OCI-LY7 (cell line): ENCODE measurements around the gene TMEM63A. TPM values are rescaled to one million over a fixed set of nuclear protein-coding genes. Genes with fewer than 3 reads are reported as not detected.

ENCODE experiments used
- BruUV-seq: library from RNA; stranded (reverse); fragments of 400-500 nt; replicated peaks from 2 replicates; lab custom pipeline; 2021; lab: Mats Ljungman, UMichigan
- CTCF ChIA-PET: fragments of 300-600 bp; sonication (Branson Sonifier 250); formaldehyde crosslinking; loops from one replicate; lab custom pipeline; 2022; ENCODE audit warnings: antibody characterized with exemption; ENCODE audit not compliant: unreplicated experiment; lab: Charles Lee
- POLR2A ChIA-PET: fragments of 300-600 bp; sonication (Branson Sonifier 250); formaldehyde crosslinking; loops from one replicate; lab custom pipeline; 2022; ENCODE audit warnings: antibody characterized with exemption; lab: Charles Lee
- DNase-seq: peaks from one replicate; pipeline ENCODE4 v3.0.0-alpha.2; 2015; ENCODE audit warnings: low spot score
- H2AFZ ChIP-seq: fragments of 200-600 bp; sonication (generic), shearing (Covaris generic); 2 replicates; pipeline ENCODE4 v1.6.1; 2014; ENCODE audit warnings: mild to moderate bottlenecking, antibody characterized with exemption, low read length, moderate library complexity
- H3K27ac ChIP-seq: fragments of 200-600 bp; sonication (generic); 2 replicates; pipeline ENCODE4 v1.5.1; 2014; ENCODE audit warnings: mixed run types, low read depth, mild to moderate bottlenecking, moderate library complexity, low read length, inconsistent platforms; ENCODE audit not compliant: poor library complexity, severe bottlenecking
- H3K36me3 ChIP-seq: fragments of 200-600 bp; sonication (generic); 2 replicates; pipeline ENCODE4 v1.6.1; 2014; ENCODE audit warnings: mild to moderate bottlenecking, antibody characterized with exemption, low read length, moderate library complexity, mixed read lengths; ENCODE audit not compliant: insufficient read depth
- H3K4me1 ChIP-seq: fragments of 200-600 bp; sonication (generic); 2 replicates; pipeline ENCODE4 v1.5.1; 2014; ENCODE audit warnings: mild to moderate bottlenecking, low read length; ENCODE audit not compliant: insufficient read depth, poor library complexity, severe bottlenecking
- H3K4me2 ChIP-seq: fragments of 200-600 bp; sonication (generic); 2 replicates; pipeline ENCODE4 v1.6.1; 2014; ENCODE audit warnings: mild to moderate bottlenecking, low read length
- H3K4me3 ChIP-seq: fragments of 200-600 bp; sonication (generic); 2 replicates; pipeline ENCODE4 v1.5.1; 2014; ENCODE audit warnings: mild to moderate bottlenecking, low read depth, low read length; ENCODE audit not compliant: poor library complexity, severe bottlenecking
- H3K79me2 ChIP-seq: fragments of 200-600 bp; sonication (generic); 2 replicates; pipeline ENCODE4 v1.6.1; 2016; ENCODE audit warnings: low read depth, mild to moderate bottlenecking, low read length, moderate library complexity, mixed read lengths; ENCODE audit not compliant: insufficient read depth
- H3K9me2 ChIP-seq: fragments of 200-600 bp; sonication (generic); 2 replicates; pipeline ENCODE4 v1.6.1; 2016; ENCODE audit warnings: mild to moderate bottlenecking, low read length, mixed read lengths; ENCODE audit not compliant: insufficient read depth
- H3K9me3 ChIP-seq: fragments of 200-600 bp; sonication (generic); 2 replicates; pipeline ENCODE4 v1.6.1; 2014; ENCODE audit warnings: mild to moderate bottlenecking, mixed run types, low read length, mixed read lengths
- H4K20me1 ChIP-seq: fragments of 200-600 bp; sonication (generic); 2 replicates; pipeline ENCODE4 v1.6.1; 2014; ENCODE audit warnings: mild to moderate bottlenecking, antibody characterized with exemption, low read length, moderate library complexity, mixed read lengths; ENCODE audit not compliant: insufficient read depth
- CTCF ChIP-seq: fragments of 200-600 bp; sonication (generic); conservative IDR thresholded peaks from 2 replicates; pipeline ENCODE4 v1.5.1; 2014; ENCODE audit warnings: mild to moderate bottlenecking, antibody characterized with exemption, low read length, moderate library complexity, mixed read lengths
- EZH2phosphoT487 ChIP-seq: fragments of 200-600 bp; sonication (generic); IDR thresholded peaks from 2 replicates; pipeline ENCODE4 v1.6.1; 2018; ENCODE audit warnings: low read depth, borderline replicate concordance, mild to moderate bottlenecking, mixed run types, antibody characterized with exemption, low read length, moderate library complexity, mixed read lengths
- intact Hi-C: fragments of 100-400 bp; cut with micrococcal nuclease; formaldehyde crosslinking; loops from one replicate; pipeline ENCODE4 v1.10.0; 2022; ENCODE audit not compliant: unreplicated experiment
- total RNA-seq, 2 experiments: library from RNA; depleted of rRNA in 1 of 2; stranded (reverse); fragments of >200 nt in 1 of 2; shearing (Covaris generic) in 1 of 2; gene quantifications; 2 replicates each; pipeline ENCODE4 v1.2.3, GENCODE V29; 2014 to 2022

Gene TMEM63A
- total RNA-seq, 2 experiments from 2014 or later = 21.0 to 46.5 TPM

GRCh38 chr1:225865514-225865913 lies 16.7 kb downstream of the TMEM63A start:
- Histone ChIP-seq H3K4me2 (no peak overlapping the region), H3K9me3 (no peaks in the 10 kb centered on the region), H4K20me1 (no peaks in the 10 kb centered on the region), H3K4me1 (no peaks in the 10 kb centered on the region), H3K9me2 (no peaks in the 10 kb centered on the region), H3K36me3 (peaks cover 52% of the 10 kb centered on the region), H2AFZ (no peak overlapping the region), H3K4me3 (no peak overlapping the region), H3K79me2 (no peaks in the 10 kb centered on the region), H3K27ac (no peak overlapping the region)
- no peak for DNase-seq
- BruUV-seq = no TSS peak
- TF ChIP-seq CTCF = no peak
- no peak for TF ChIP-seq EZH2phosphoT487
- intact Hi-C loops = no loop called here
- ChIA-PET CTCF (no interaction called here), POLR2A (interaction anchor here (1.6 kb wide), 1 partner anchor 15 kb away, joined by 5 read pairs; no protein-coding TSS in a partner anchor)

GRCh38 chr1:225863167-225863566 lies 19.0 kb downstream of the TMEM63A start:
- ChIA-PET CTCF (no interaction called here), POLR2A (interaction anchor here (0.6 kb wide), 1 partner anchor 438 kb away, joined by 3 read pairs; no protein-coding TSS in a partner anchor)

More at GRCh38 chr1:225863167-225863566, 19.0 kb downstream of the TMEM63A start:
- Histone ChIP-seq H3K27ac (no peak overlapping the region), H3K79me2 (no peaks in the 10 kb centered on the region), H3K36me3 (peaks cover 48% of the 10 kb centered on the region), H3K9me3 (no peaks in the 10 kb centered on the region), H3K4me1 (no peaks in the 10 kb centered on the region), H4K20me1 (no peaks in the 10 kb centered on the region), H3K4me3 (no peak overlapping the region), H2AFZ (no peak overlapping the region), H3K4me2 (no peak overlapping the region), H3K9me2 (no peaks in the 10 kb centered on the region)
- TF ChIP-seq CTCF (no peak), EZH2phosphoT487 (no peak)
- no TSS peak for BruUV-seq
- no peak for DNase-seq
- intact Hi-C loops = no loop called here
